ENCODE data around the gene EIF4B. TPM values are rescaled to one million over a fixed set of nuclear protein-coding genes. Genes with fewer than 3 reads are reported as not detected.

EIF4B gene
- total and polyA plus RNA-seq, 2 experiments from 2014 or later = 74.8 to 501 TPM

- Histone ChIP-seq H3K9me2 (ENCODE audit: insufficient read depth) (no peaks in the 10 kb centered on the region), H3K4me2 (ENCODE audit: unreplicated experiment) (no peak overlapping the region), H3K9me3 (ENCODE audit: low read depth) (no peaks in the 10 kb centered on the region), H3K4me1 (ENCODE audit: insufficient read depth) (peaks cover 13% of the 10 kb centered on the region), H3K9ac (no peak overlapping the region), H3K4me3 (no peak overlapping the region), H3K27me3 (replicated peaks; ENCODE audit: insufficient read depth) (no peaks in the 10 kb centered on the region), H3K27ac (no peak overlapping the region), H3K36me3 (ENCODE audit: low read depth) (no peaks in the 10 kb centered on the region), H3F3A (ENCODE audit: insufficient read depth) (peaks cover 26% of the 10 kb centered on the region), H4K20me1 (ENCODE audit: insufficient read depth) (no peaks in the 10 kb centered on the region), H3K79me2 (ENCODE audit: insufficient read depth) (peaks cover 4% of the 10 kb centered on the region; the same call in 1 of the 2 replicates), H2AFZ (no peak overlapping the region)
- in situ Hi-C loops (cut with MboI) = no loop called here
- DNase-seq = no peak
- 90 to 97% methylated on average over 6 of the region's 6 CpGs for WGBS, 2 experiments (ENCODE audit: low coverage in 1 of 2, low lambda C conversion rate in 2 of 2, missing lambda C conversion rate in 2 of 2)
- no peak for TF ChIP-seq EZH2phosphoT487 (IDR thresholded peaks at IDR 0.05; ENCODE audit: insufficient read depth, low read depth)
- TF ChIP-seq EZH2 (IDR thresholded peaks at IDR 0.05; ENCODE audit: insufficient read depth, poor library complexity, severe bottlenecking) = no peak
Measured at GRCh38 chr12:53091756-53092155, 85.5 kb downstream of the EIF4B start.

Small RNAs within 50 kb of the gene (microRNA-seq; reads per million reads assigned to microRNA genes)
- 2.0 reads per million for gene MIR6757 (ENCODE audit: borderline number of aligned reads)

Small RNAs within 50 kb of the gene (small RNA-seq; reads per million reads assigned to genes)
- not detected for gene MIR6757 (ENCODE audit: low read depth, low replicate concordance)

Other genes with a start within 250 kb of the EIF4B start
- gene KRT76, start 229.1 kb upstream of the EIF4B start, total RNA-seq (2014; rRNA removed; shearing (Covaris generic)) = not detected in 2 replicates
- gene KRT76, start 229.1 kb upstream of the EIF4B start, polyA plus RNA-seq (2016; fragmentation: Nextera tagmentation; extraction: Ambion mirVana) = not detected in 2 replicates
- not detected in 2 replicates for gene KRT3, start 210.3 kb upstream of the EIF4B start, total RNA-seq (2014; rRNA removed; shearing (Covaris generic))
- gene KRT3, start 210.3 kb upstream of the EIF4B start, polyA plus RNA-seq (2016; fragmentation: Nextera tagmentation; extraction: Ambion mirVana) = not detected in 2 replicates
- 0.22 TPM in 1 of 2 replicates, not detected in the other for gene KRT4, start 192.3 kb upstream of the EIF4B start, total RNA-seq (2014; rRNA removed; shearing (Covaris generic))
- 0.13 TPM in 1 of 2 replicates, not detected in the other for gene KRT4, start 192.3 kb upstream of the EIF4B start, polyA plus RNA-seq (2016; fragmentation: Nextera tagmentation; extraction: Ambion mirVana)
- gene KRT79, start 172.1 kb upstream of the EIF4B start, total RNA-seq (2014; rRNA removed; shearing (Covaris generic)) = not detected in 2 replicates
- gene KRT79, start 172.1 kb upstream of the EIF4B start, polyA plus RNA-seq (2016; fragmentation: Nextera tagmentation; extraction: Ambion mirVana) = 0.15 TPM in 1 of 2 replicates, not detected in the other
- not detected in 2 replicates for gene KRT78, start 157.5 kb upstream of the EIF4B start, total RNA-seq (2014; rRNA removed; shearing (Covaris generic))
- gene KRT78, start 157.5 kb upstream of the EIF4B start, polyA plus RNA-seq (2016; fragmentation: Nextera tagmentation; extraction: Ambion mirVana) = not detected in 2 replicates
- 5.5 and 12.9 TPM in 2 replicates for gene KRT8, start 101.4 kb upstream of the EIF4B start, total RNA-seq (2014; rRNA removed; shearing (Covaris generic))
- gene KRT8, start 101.4 kb upstream of the EIF4B start, polyA plus RNA-seq (2016; fragmentation: Nextera tagmentation; extraction: Ambion mirVana) = 17.5 and 19.8 TPM in 2 replicates
- gene KRT18, start 57.3 kb upstream of the EIF4B start, total RNA-seq (2014; rRNA removed; shearing (Covaris generic)) = 69.9 and 83.8 TPM in 2 replicates
- gene KRT18, start 57.3 kb upstream of the EIF4B start, polyA plus RNA-seq (2016; fragmentation: Nextera tagmentation; extraction: Ambion mirVana) = 141 TPM in 2 replicates
- gene TNS2, start 43.6 kb downstream of the EIF4B start, total RNA-seq (2014; rRNA removed; shearing (Covaris generic)) = 41.6 and 48.6 TPM in 2 replicates
- gene TNS2, start 43.6 kb downstream of the EIF4B start, polyA plus RNA-seq (2016; fragmentation: Nextera tagmentation; extraction: Ambion mirVana) = 24.1 and 26.1 TPM in 2 replicates
- 42.5 and 48.7 TPM in 2 replicates for gene SPRYD3, start 72.9 kb downstream of the EIF4B start, total RNA-seq (2014; rRNA removed; shearing (Covaris generic))
- gene SPRYD3, start 72.9 kb downstream of the EIF4B start, polyA plus RNA-seq (2016; fragmentation: Nextera tagmentation; extraction: Ambion mirVana) = 54.7 and 55.5 TPM in 2 replicates
- 1,132 and 1,614 TPM in 2 replicates for gene IGFBP6, start 91.2 kb downstream of the EIF4B start, total RNA-seq (2014; rRNA removed; shearing (Covaris generic))
- gene IGFBP6, start 91.2 kb downstream of the EIF4B start, polyA plus RNA-seq (2016; fragmentation: Nextera tagmentation; extraction: Ambion mirVana) = 1,827 and 1,899 TPM in 2 replicates
- gene SOAT2, start 97.0 kb downstream of the EIF4B start, total RNA-seq (2014; rRNA removed; shearing (Covaris generic)) = not detected in 2 replicates
- 0.33 and 0.43 TPM in 2 replicates for gene SOAT2, start 97.0 kb downstream of the EIF4B start, polyA plus RNA-seq (2016; fragmentation: Nextera tagmentation; extraction: Ambion mirVana)
- gene ZNF740, start 174.3 kb downstream of the EIF4B start, total RNA-seq (2014; rRNA removed; shearing (Covaris generic)) = 5.1 and 6.5 TPM in 2 replicates
- gene ZNF740, start 174.3 kb downstream of the EIF4B start, polyA plus RNA-seq (2016; fragmentation: Nextera tagmentation; extraction: Ambion mirVana) = 2.8 and 3.9 TPM in 2 replicates
- gene CSAD, start 174.5 kb downstream of the EIF4B start, total RNA-seq (2014; rRNA removed; shearing (Covaris generic)) = 13.4 and 14.2 TPM in 2 replicates
- 6.1 and 8.6 TPM in 2 replicates for gene CSAD, start 174.5 kb downstream of the EIF4B start, polyA plus RNA-seq (2016; fragmentation: Nextera tagmentation; extraction: Ambion mirVana)
- gene ITGB7, start 200.8 kb downstream of the EIF4B start, total RNA-seq (2014; rRNA removed; shearing (Covaris generic)) = 1.4 and 2.4 TPM in 2 replicates
- gene ITGB7, start 200.8 kb downstream of the EIF4B start, polyA plus RNA-seq (2016; fragmentation: Nextera tagmentation; extraction: Ambion mirVana) = 0.84 and 1.2 TPM in 2 replicates
- 75.3 and 76.6 TPM in 2 replicates for gene RARG, start 225.8 kb downstream of the EIF4B start, total RNA-seq (2014; rRNA removed; shearing (Covaris generic))
- gene RARG, start 225.8 kb downstream of the EIF4B start, polyA plus RNA-seq (2016; fragmentation: Nextera tagmentation; extraction: Ambion mirVana) = 116 and 118 TPM in 2 replicates